SW480 (cell line): ENCODE results near the gene FBXO34.
"Not testable (repeated sequence)": the region's sequence is repeated elsewhere in the genome, so short reads cannot be mapped to it uniquely, and the experiment has no call there.

Experiments
- DNase-seq: peaks from one replicate; pipeline ENCODE4 v3.0.0-alpha.2; 2016; ENCODE audit warnings: low spot score

FBXO34 gene

GRCh38 chr14:55382483-55382882 lies 111.3 kb downstream of the FBXO34 start:
- no peak for DNase-seq

DNA sequence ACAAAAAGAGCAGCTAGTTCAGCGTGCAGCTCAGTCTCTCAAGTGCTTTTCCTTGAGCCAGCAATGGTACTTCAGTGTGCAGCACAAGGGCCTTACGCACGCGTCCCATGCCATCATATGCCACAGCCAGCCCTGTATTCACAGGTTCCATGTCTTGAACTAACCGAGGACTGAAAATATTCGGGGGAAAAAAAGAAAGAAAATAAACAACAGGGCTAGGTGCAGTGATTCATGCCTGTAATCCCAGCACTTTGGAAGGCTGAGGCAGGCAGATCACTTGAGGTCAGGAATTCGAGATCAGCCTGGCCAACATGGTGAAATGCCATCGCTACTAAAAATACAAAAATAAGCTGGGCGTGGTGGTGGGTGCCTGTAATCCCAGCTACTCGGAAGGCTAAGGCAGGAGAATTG lies 111.8 kb downstream of the FBXO34 start:
- not testable (repeated sequence) for DNase-seq

DNA sequence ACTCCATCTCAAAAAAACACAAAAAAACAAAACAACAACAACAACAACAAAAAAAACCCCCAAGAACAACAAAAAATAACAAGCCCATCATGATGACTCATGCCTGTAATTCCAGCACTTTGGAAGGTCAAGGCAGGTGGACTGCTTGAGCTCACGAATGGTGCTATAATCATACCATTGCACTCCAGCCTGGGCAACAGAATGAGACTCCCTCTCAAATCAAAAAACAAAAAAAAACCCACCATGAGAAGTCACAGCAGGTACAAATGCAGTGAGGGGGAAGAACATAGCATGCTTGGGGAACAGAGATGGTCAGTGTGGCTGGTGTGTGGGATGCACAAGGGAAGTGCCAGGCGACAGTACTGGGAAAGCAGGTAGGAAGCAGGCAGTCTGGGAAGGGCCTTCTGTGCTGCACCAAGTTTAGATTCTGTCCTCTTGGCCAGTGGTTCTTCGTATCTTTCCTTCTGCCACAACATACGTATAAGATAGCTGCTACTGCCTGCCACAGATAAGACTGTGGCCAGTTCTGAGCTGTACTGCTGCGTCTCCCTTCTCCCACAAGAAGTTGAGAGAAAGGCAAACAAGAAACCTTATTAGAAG lies 112.4 kb downstream of the FBXO34 start:
- no peak for DNase-seq

- DNase-seq: no peak
These were observed 113.3 kb downstream of the FBXO34 start for GRCh38 chr14:55384536-55384935.

DNA sequence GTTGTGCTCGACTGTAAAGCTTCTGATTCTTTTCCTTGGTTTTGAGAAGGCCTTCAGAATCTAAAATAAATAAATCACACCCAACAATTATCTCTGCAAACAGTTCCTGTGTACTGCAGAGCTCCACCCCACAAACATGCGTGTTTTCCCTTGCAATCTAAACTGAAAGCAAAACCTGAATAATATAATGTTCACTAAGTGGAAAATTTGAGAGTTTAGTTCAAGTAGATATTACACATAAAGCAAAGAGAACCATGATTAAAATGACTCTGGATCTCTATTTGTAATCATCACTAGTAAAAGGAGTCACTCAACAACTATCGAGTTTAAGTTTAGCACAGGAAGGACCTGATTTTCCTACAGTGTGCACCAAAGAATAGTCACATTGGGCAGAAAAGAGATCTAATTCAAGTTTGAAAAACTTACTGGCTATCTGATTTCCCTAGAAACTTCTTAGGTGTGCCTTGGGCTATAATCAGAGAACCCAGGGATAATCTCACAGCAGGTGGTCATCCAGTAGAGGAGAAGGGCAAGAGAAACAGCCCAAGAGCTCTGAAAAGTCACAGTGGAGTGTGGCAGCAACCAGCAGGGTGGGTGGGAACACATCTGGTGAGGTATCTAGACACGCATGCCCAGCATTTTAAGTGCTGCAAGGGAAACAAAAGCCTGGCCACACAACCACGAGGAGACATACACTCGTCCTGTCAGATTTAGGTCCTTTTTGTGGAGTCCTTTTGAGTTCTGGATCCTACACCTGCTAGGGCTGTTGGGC lies 115.0 kb downstream of the FBXO34 start:
- no peak for DNase-seq

- no peak for DNase-seq
These were observed 115.9 kb downstream of the FBXO34 start for GRCh38 chr14:55387121-55387520.

- no peak for DNase-seq
These were observed 116.9 kb downstream of the FBXO34 start for GRCh38 chr14:55388160-55388559.

GRCh38 chr14:55389330-55389729 lies 118.1 kb downstream of the FBXO34 start:
- no peak for DNase-seq

- DNase-seq: peak; percentile 38
These were observed 127.5 kb downstream of the FBXO34 start for GRCh38 chr14:55398679-55399078.

DNA sequence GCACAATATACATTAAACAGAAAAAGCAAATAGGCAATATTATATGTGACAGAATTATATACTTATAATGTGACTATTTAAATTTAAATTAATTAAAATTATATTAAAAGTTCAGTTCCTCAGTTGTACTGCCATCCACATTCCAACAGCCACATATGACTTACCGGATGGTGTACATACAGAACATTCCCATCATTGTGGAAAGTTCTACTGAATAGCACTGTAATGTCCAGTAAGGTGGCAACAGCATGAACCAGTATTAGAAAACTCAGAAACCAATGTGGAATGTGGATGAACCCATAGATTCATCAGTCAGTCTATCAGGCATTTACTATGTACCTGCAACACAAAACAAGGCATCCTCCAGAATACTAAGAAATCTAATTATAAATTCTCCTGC lies 128.0 kb downstream of the FBXO34 start:
- no peak for DNase-seq

DNA sequence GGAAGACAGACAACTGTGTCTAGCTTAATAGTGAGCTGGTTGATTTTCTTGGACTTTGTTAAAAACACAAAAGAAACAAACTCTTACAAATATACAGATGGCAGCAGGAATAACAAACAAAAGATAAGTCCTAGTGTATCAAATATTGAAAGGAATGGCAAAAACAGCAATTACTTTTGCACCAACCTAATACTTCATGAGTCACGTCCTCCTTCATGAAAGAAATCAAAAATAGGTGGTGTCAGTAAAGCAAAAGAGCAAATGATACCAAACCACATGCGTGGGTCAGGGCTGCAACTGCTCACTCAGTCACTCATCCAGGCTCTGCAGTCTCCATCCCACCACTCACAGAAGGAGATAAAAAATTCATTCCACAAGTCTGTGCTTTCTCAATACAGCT lies 128.6 kb downstream of the FBXO34 start:
- no peak for DNase-seq

DNA sequence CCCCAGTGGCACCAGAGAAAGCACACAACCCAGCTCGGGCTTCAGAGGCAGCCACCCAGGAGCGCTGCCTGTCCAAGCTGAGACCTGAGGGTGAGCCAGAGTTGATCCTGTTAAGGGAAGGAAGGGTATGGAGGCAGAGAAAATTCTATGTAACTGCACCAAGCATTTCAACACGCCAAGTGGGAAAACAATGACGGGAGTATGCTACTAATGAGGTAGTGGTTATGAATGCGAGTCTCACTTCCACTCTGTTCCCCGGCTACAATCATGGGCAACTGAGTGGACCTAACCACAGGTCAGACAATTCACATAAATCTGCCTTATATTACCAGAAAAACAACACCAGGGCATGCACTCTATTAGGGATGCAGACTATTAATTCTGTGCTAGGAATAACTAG lies 130.5 kb downstream of the FBXO34 start:
- no peak for DNase-seq
